ENCODE results near the gene PYDC1. TPM values are rescaled to one million over a fixed set of nuclear protein-coding genes. Genes with fewer than 3 reads are reported as not detected.
A peak's percentile ranks its signal among the peaks of the same experiment; 100 is the strongest.
"Not testable (repeated sequence)": the region's sequence is repeated elsewhere in the genome, so short reads cannot be mapped to it uniquely, and the experiment has no call there.

The PYDC1 gene
- total RNA-seq, 5 donors from 2014 or later (not counting 1 experiment from before 2014, with no cell fraction given): not detected

DNA sequence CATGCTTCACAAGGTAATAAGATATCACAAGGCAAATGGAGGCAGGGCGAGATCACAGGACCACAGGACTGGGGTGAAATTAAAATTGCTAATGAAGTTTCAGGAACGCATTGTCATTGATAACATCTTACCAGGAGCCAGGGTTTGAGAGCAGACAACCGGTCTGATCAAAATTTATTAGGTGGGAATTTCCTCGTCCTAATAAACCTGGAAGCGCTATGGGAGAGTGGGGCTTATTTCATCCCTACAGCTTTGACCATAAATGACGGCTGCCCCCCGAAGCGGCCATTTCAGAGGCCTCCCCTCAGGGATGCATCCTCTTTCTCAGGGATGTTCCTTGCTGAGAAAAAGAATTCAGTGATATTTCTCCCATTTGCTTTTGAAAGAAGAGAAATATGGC, 28.7 kb upstream of the PYDC1 start:
- H3K4me1 Mint-ChIP-seq; H3K27ac Mint-ChIP-seq; H3K36me3 ChIP-seq (ENCODE audit: control insufficient read depth in 2 of 2, extremely low read depth in 1 of 2, insufficient read depth in 1 of 2, low read length in 1 of 2); H3K36me3 Mint-ChIP-seq; H3K9me3 ChIP-seq; H3K27me3 Mint-ChIP-seq; H3K27ac ChIP-seq (ENCODE audit: low read length); ATAC-seq (replicated peaks in 1 of 4); H3K4me1 ChIP-seq (ENCODE audit: control insufficient read depth in 1 of 2, extremely low read depth in 1 of 2, insufficient read depth in 2 of 2, low read length in 2 of 2); DNase-seq; H3K4me3 Mint-ChIP-seq; CTCF ChIA-PET; H3K9me3 Mint-ChIP-seq; H3K27me3 ChIP-seq (replicated peaks in 1 of 2; ENCODE audit: control insufficient read depth in 2 of 2, extremely low read depth in 1 of 2, insufficient read depth in 2 of 2, low read length in 1 of 2); H3K4me3 ChIP-seq (ENCODE audit: control insufficient read depth in 1 of 2, extremely low read depth in 1 of 2, low read length in 1 of 2); POLR2A ChIA-PET: not testable (repeated sequence)
- no CpG with 5 or more reads among the region's 8 CpGs for WGBS (ENCODE audit: insufficient coverage)

DNA sequence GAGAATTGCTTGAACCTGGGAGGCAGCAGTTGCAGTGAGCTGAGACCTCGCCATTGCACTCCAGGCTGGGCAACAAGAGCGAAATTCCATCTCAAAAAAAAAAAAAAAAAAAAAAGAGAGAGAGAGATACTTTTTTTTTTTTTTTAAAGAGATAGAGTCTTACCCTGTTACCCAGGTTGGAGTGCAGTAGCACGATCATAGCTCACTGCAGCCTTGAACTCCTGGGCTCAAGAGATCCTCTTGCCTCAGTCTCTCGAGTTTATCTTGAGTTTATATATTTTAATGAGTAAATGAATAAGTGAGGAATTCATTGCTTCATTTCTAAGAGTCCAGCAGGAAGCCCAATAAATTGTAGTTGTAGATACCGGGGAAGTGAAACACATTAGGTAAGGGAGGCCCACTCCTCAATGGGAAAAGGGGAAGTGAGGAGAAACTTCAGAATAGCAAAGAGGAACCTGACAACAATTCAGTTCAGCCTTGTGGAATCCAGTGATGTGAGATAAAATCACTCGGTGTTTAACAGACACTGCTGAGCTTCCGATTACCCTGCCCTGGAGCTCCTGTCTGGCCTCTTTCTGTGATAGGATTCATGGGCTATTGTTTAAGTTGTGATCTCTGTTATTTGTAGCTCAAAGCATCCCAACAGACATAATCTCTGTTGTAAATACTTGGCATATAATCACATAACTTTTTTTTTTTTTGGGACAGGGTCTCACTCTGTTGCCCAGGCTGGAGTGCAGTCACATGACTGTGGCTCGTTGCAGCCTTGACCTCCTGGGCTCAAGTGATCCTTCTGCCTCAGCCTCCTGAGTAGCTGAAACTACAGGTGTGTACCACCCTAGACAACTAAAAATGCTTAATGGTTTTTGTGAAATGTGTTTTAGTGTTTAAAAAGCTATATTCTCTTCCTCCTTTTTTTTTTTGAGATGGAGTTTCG, 27.1 kb upstream of the PYDC1 start:
- no peaks in the 10 kb centered on the region for H3K27me3 ChIP-seq (replicated peaks in 1 of 2; ENCODE audit: control insufficient read depth in 2 of 2, extremely low read depth in 1 of 2, insufficient read depth in 2 of 2, low read length in 1 of 2)
- no peaks in the 10 kb centered on the region for H3K4me1 ChIP-seq (ENCODE audit: control insufficient read depth in 1 of 2, extremely low read depth in 1 of 2, insufficient read depth in 2 of 2, low read length in 2 of 2)
- Mint-ChIP-seq H3K4me3 (no peak overlapping the region), H3K36me3 (no peaks in the 10 kb centered on the region), H3K9me3 (no peaks in the 10 kb centered on the region), H3K27ac (no peak overlapping the region), H3K4me1 (peaks cover 0 to 2% (median 0%) of the 10 kb centered on the region in 3 donors), H3K27me3 (peaks cover 0 to 3% of the 10 kb centered on the region in 2 donors)
- no peaks in the 10 kb centered on the region for H3K9me3 ChIP-seq
- CTCF ChIA-PET: interaction anchor here in 1 of 2 donors (0.7 kb wide), 1 partner anchor 12 kb away, joined by 5 read pairs; no protein-coding TSS in a partner anchor
- no peaks in the 10 kb centered on the region for H3K36me3 ChIP-seq (ENCODE audit: control insufficient read depth in 2 of 2, extremely low read depth in 1 of 2, insufficient read depth in 1 of 2, low read length in 1 of 2)
- ATAC-seq (replicated peaks in 1 of 4) (no peak), DNase-seq (peak in 1 of 35 experiments; percentile 7)
- H3K4me3 ChIP-seq (ENCODE audit: control insufficient read depth in 1 of 2, extremely low read depth in 1 of 2, low read length in 1 of 2): no peak overlapping the region
- 40% methylated on average over 1 of the region's 9 CpGs for WGBS (ENCODE audit: insufficient coverage)
- H3K27ac ChIP-seq (ENCODE audit: low read length): no peak overlapping the region
- POLR2A ChIA-PET: no interaction called here

DNA sequence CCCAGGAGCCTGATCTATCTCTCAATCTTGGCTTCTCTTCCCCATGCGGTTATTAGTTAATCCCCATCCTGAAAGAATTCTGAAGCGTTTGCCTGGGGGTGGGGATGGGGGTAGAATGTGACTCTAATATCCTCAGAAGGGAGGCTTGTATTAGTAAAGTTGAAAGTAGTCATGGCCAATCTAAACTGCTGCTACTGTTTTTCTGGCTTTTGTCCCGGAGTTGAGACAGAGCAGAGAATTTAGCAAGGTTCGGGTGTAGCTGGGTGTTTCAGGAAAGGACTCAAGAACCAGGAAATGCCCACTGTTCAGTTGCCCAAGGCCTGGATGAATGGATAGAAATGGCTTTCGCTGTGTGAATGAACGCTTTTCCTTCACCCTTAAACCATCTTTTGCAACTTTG, 25.3 kb upstream of the PYDC1 start:
- Histone ChIP-seq H3K27ac (ENCODE audit: low read length) (no peak overlapping the region), H3K4me1 (ENCODE audit: control insufficient read depth in 1 of 2, extremely low read depth in 1 of 2, insufficient read depth in 2 of 2, low read length in 2 of 2) (no peaks in the 10 kb centered on the region), H3K9me3 (no peaks in the 10 kb centered on the region), H3K36me3 (ENCODE audit: control insufficient read depth in 2 of 2, extremely low read depth in 1 of 2, insufficient read depth in 1 of 2, low read length in 1 of 2) (no peaks in the 10 kb centered on the region), H3K4me3 (ENCODE audit: control insufficient read depth in 1 of 2, extremely low read depth in 1 of 2, low read length in 1 of 2) (no peak overlapping the region), H3K27me3 (replicated peaks in 1 of 2; ENCODE audit: control insufficient read depth in 2 of 2, extremely low read depth in 1 of 2, insufficient read depth in 2 of 2, low read length in 1 of 2) (no peaks in the 10 kb centered on the region)
- H3K27me3 Mint-ChIP-seq: peaks cover 0 to 2% of the 10 kb centered on the region in 2 donors
- no peak overlapping the region for H3K4me3 Mint-ChIP-seq
- no peak overlapping the region for H3K27ac Mint-ChIP-seq
- POLR2A ChIA-PET: no interaction called here
- H3K4me1 Mint-ChIP-seq: peaks cover 0 to 2% (median 0%) of the 10 kb centered on the region in 3 donors
- no peaks in the 10 kb centered on the region for H3K36me3 Mint-ChIP-seq
- no peaks in the 10 kb centered on the region for H3K9me3 Mint-ChIP-seq
- WGBS (ENCODE audit: insufficient coverage): 90% methylated on average over 2 of the region's 6 CpGs
- ATAC-seq (replicated peaks in 1 of 4) (no peak), DNase-seq (no peak)
- CTCF ChIA-PET: no interaction called here

DNA sequence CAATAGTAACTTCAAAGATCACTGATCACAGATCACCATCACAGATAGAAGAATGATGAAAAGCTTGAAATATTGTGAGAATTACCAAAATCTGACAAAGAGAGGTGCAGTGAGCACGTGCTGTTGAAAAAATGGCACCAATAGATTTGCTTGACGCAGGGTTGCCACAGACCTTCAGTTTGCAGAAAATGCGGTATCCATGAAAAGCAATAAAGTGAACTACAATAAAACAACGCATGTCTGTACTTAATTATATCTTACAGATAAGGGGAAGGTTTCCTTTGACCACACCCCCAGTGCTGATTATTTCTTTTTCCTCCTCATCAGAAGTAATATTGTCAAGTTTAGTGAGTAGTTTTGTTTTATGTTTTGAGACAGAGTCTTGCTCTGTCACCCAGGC, 21.1 kb upstream of the PYDC1 start:
- Mint-ChIP-seq H3K9me3 (peaks cover 0 to 3% (median 0%) of the 10 kb centered on the region in 3 donors), H3K36me3 (no peaks in the 10 kb centered on the region), H3K27ac (no peak overlapping the region), H3K4me1 (no peaks in the 10 kb centered on the region), H3K27me3 (peaks cover 0 to 2% of the 10 kb centered on the region in 2 donors), H3K4me3 (no peak overlapping the region)
- ATAC-seq (replicated peaks in 1 of 4): no peak
- H3K27ac ChIP-seq (ENCODE audit: low read length): no peak overlapping the region
- no peak for DNase-seq
- no peak overlapping the region for H3K4me3 ChIP-seq (ENCODE audit: control insufficient read depth in 1 of 2, extremely low read depth in 1 of 2, low read length in 1 of 2)
- no peaks in the 10 kb centered on the region for H3K27me3 ChIP-seq (replicated peaks in 1 of 2; ENCODE audit: control insufficient read depth in 2 of 2, extremely low read depth in 1 of 2, insufficient read depth in 2 of 2, low read length in 1 of 2)
- H3K9me3 ChIP-seq: no peaks in the 10 kb centered on the region
- POLR2A ChIA-PET: no interaction called here
- no peaks in the 10 kb centered on the region for H3K36me3 ChIP-seq (ENCODE audit: control insufficient read depth in 2 of 2, extremely low read depth in 1 of 2, insufficient read depth in 1 of 2, low read length in 1 of 2)
- no peaks in the 10 kb centered on the region for H3K4me1 ChIP-seq (ENCODE audit: control insufficient read depth in 1 of 2, extremely low read depth in 1 of 2, insufficient read depth in 2 of 2, low read length in 2 of 2)
- WGBS (ENCODE audit: insufficient coverage): no CpG with 5 or more reads among the region's 4 CpGs
- CTCF ChIA-PET: no interaction called here

DNA sequence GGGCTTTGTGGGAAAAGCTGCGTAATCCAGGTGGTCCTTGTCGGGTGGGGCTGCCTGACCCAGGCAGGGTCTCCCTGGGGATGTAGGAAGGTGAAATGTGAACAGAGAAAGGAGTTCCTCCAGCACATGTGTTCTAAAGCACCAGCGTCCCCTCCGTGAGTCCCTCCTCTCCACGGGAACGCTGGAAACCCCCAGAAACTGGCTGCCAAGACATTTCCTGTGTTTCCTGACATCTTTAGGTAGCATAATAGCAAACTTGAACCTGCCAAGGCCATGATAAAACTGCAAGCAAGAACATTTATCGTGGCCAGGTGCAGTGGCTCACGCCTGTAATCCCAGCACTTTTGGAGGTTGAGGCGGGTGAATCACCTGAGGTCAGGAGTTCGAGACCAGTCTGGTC, 12.6 kb upstream of the PYDC1 start:
- Mint-ChIP-seq H3K27me3 (peaks cover 0 to 3% of the 10 kb centered on the region in 2 donors), H3K9me3 (peaks cover 0 to 3% (median 0%) of the 10 kb centered on the region in 3 donors), H3K27ac (no peak overlapping the region), H3K4me3 (no peak overlapping the region), H3K4me1 (no peaks in the 10 kb centered on the region), H3K36me3 (no peaks in the 10 kb centered on the region)
- POLR2A ChIA-PET: no interaction called here
- no peaks in the 10 kb centered on the region for H3K9me3 ChIP-seq
- no peak overlapping the region for H3K27ac ChIP-seq (ENCODE audit: low read length)
- H3K27me3 ChIP-seq (replicated peaks in 1 of 2; ENCODE audit: control insufficient read depth in 2 of 2, extremely low read depth in 1 of 2, insufficient read depth in 2 of 2, low read length in 1 of 2): peaks cover 0 to 4% of the 10 kb centered on the region in 2 experiments
- H3K36me3 ChIP-seq (ENCODE audit: control insufficient read depth in 2 of 2, extremely low read depth in 1 of 2, insufficient read depth in 1 of 2, low read length in 1 of 2): no peaks in the 10 kb centered on the region
- no peak for DNase-seq
- 43% methylated on average over 5 of the region's 10 CpGs for WGBS (ENCODE audit: insufficient coverage)
- H3K4me1 ChIP-seq (ENCODE audit: control insufficient read depth in 1 of 2, extremely low read depth in 1 of 2, insufficient read depth in 2 of 2, low read length in 2 of 2): no peaks in the 10 kb centered on the region
- ATAC-seq (replicated peaks in 1 of 4): no peak
- CTCF ChIA-PET: interaction anchor here in 1 of 2 donors (0.6 kb wide), 1 partner anchor 535 kb away, joined by 6 read pairs; no protein-coding TSS in a partner anchor
- H3K4me3 ChIP-seq (ENCODE audit: control insufficient read depth in 1 of 2, extremely low read depth in 1 of 2, low read length in 1 of 2): no peak overlapping the region

DNA sequence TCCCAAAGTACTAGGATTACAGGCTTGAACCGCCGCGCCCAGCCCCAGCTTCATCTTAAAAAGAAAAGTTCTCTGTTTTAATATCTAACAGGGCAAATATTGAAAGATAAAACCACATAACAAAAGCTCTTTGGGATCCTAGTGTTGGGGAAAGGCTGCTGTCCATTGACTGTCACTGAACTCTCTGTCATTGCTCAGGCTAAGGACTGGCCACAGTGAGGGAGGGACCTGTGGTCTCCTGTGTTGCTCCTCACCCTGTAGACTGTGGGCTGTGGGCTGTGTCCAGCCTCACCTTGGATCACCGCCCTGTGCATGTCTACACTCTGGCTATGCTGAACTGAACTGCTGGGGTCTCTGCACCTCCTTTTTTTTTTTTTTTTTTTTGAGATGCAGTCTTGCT, 11.3 kb upstream of the PYDC1 start:
- Mint-ChIP-seq H3K27ac (no peak overlapping the region), H3K9me3 (no peaks in the 10 kb centered on the region), H3K27me3 (peaks cover 0 to 3% of the 10 kb centered on the region in 2 donors), H3K4me1 (no peaks in the 10 kb centered on the region), H3K4me3 (no peak overlapping the region), H3K36me3 (no peaks in the 10 kb centered on the region)
- Histone ChIP-seq H3K27me3 (replicated peaks in 1 of 2; ENCODE audit: control insufficient read depth in 2 of 2, extremely low read depth in 1 of 2, insufficient read depth in 2 of 2, low read length in 1 of 2) (peaks cover 0 to 4% of the 10 kb centered on the region in 2 experiments), H3K27ac (ENCODE audit: low read length) (no peak overlapping the region), H3K4me3 (ENCODE audit: control insufficient read depth in 1 of 2, extremely low read depth in 1 of 2, low read length in 1 of 2) (no peak overlapping the region), H3K9me3 (no peaks in the 10 kb centered on the region), H3K4me1 (ENCODE audit: control insufficient read depth in 1 of 2, extremely low read depth in 1 of 2, insufficient read depth in 2 of 2, low read length in 2 of 2) (no peaks in the 10 kb centered on the region), H3K36me3 (ENCODE audit: control insufficient read depth in 2 of 2, extremely low read depth in 1 of 2, insufficient read depth in 1 of 2, low read length in 1 of 2) (no peaks in the 10 kb centered on the region)
- no CpG with 5 or more reads among the region's 4 CpGs for WGBS (ENCODE audit: insufficient coverage)
- ChIA-PET POLR2A (no interaction called here), CTCF (no interaction called here)
- ATAC-seq (replicated peaks in 1 of 4): no peak
- DNase-seq: no peak

Measured in T-cell (primary cell).